Measurements from ENCODE around the gene NANOS3. TPM values are rescaled to one million over a fixed set of nuclear protein-coding genes. Genes with fewer than 3 reads are reported as not detected.

The NANOS3 gene
- total RNA-seq: 1 to 10 TPM in 1 of 2 experiments, under 1 TPM in 1; 0.56 to 1.3 TPM

DNA sequence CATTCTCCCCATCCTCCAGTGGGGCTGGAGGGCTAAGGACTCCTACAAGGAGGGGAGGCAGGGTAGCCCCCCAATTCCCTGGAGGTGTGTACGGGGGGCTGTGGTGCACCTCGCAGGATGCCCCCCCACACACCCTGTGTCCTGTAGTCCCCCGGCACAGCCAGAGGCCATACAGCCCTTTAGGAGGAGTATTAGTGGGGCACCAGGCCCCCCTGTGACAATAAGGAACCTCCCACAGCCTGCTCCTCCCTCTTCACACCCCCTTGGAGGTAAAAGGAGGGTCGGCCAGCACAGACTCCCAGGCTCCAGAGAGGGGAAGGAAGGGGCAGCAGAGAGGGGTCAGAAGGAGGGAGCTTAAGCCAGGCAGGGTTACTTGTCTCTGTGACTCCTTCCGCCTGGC lies at the start of gene NANOS3:
NANOS3 (plus strand) TSS at position 301 of the 400 bp plus-strand sequence. CDS start 115 bp downstream, outside the sequence.
- intact Hi-C loops (cut with micrococcal nuclease): no loop called here
- TF ChIP-seq, protein P1, sequence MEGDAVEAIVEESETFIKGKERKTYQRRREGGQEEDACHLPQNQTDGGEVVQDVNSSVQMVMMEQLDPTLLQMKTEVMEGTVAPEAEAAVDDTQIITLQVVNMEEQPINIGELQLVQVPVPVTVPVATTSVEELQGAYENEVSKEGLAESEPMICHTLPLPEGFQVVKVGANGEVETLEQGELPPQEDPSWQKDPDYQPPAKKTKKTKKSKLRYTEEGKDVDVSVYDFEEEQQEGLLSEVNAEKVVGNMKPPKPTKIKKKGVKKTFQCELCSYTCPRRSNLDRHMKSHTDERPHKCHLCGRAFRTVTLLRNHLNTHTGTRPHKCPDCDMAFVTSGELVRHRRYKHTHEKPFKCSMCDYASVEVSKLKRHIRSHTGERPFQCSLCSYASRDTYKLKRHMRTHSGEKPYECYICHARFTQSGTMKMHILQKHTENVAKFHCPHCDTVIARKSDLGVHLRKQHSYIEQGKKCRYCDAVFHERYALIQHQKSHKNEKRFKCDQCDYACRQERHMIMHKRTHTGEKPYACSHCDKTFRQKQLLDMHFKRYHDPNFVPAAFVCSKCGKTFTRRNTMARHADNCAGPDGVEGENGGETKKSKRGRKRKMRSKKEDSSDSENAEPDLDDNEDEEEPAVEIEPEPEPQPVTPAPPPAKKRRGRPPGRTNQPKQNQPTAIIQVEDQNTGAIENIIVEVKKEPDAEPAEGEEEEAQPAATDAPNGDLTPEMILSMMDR (IDR thresholded peaks at IDR 0.05): no peak
- no peak within 1 kb of the TSS for H3K4me3 Mint-ChIP-seq
- H3K36me3 Mint-ChIP-seq (ENCODE audit: low read depth): no peaks in the 10 kb centered on the region
- no peaks in the 10 kb centered on the region for H3K9me3 Mint-ChIP-seq
- peaks cover 23% of the 10 kb centered on the region for H3K4me1 Mint-ChIP-seq (ENCODE audit: low read depth)
- peaks cover 3% of the 10 kb centered on the region for H3K27me3 Mint-ChIP-seq
- POLR2A ChIA-PET: interaction anchor here (0.9 kb wide), 1 partner anchor 10 kb away, joined by 3 read pairs; no protein-coding TSS in a partner anchor
- CTCF ChIA-PET: interaction anchor here (1.0 to 3.7 kb wide), 2 partner anchors 182 to 260 kb away, joined by 3 to 12 read pairs; partner anchors contain the start of gene ASF1B
- ATAC-seq: no peak
- no peak for DNase-seq
- H3K27ac Mint-ChIP-seq: no peak within 1 kb of the TSS

DNA sequence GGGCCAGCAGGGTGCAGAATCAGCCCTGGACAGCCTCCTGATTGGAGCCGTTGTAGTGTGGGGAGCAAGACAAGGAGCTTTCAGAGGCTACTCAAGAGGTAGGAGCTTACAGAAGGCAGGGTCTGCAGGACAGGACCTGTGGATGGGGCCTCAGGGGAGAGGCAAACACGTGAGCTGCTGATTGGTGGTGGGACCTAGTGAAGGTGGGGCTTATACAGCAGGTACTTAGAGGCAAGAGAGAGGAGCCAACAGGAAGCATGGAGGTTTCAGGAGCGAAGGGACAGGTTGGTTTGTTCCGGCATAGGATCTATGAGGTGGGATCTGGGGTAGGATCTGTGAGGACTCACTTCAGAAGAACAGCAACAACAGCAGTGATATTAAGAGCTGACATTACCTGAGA lies 49.3 kb upstream of the NANOS3 start:
- ChIA-PET POLR2A (interaction anchor here (0.7 to 0.8 kb wide), 3 partner anchors 9 to 33 kb away, joined by 3 read pairs; partner anchors contain the start of gene ZSWIM4), CTCF (interaction anchor here (1.3 kb wide), 1 partner anchor 35 kb away, joined by 3 read pairs; no protein-coding TSS in a partner anchor)
- TF ChIP-seq, protein P1 (IDR thresholded peaks at IDR 0.05): no peak
- Mint-ChIP-seq H3K4me1 (ENCODE audit: low read depth) (peaks cover 6% of the 10 kb centered on the region), H3K4me3 (no peak overlapping the region), H3K27me3 (no peaks in the 10 kb centered on the region), H3K36me3 (ENCODE audit: low read depth) (peaks cover 17% of the 10 kb centered on the region), H3K27ac (no peak overlapping the region), H3K9me3 (no peaks in the 10 kb centered on the region)
- no peak for ATAC-seq
- no peak for DNase-seq
- intact Hi-C loops (cut with micrococcal nuclease): no loop called here

- peaks cover 34% of the 10 kb centered on the region for H3K36me3 Mint-ChIP-seq (ENCODE audit: low read depth)
- TF ChIP-seq, protein P1 (IDR thresholded peaks at IDR 0.05): no peak
- DNase-seq (no peak), ATAC-seq (no peak)
- no peak overlapping the region for H3K4me3 Mint-ChIP-seq
- H3K4me1 Mint-ChIP-seq (ENCODE audit: low read depth): peaks cover 21% of the 10 kb centered on the region
- intact Hi-C loops (cut with micrococcal nuclease): no loop called here
- ChIA-PET POLR2A (interaction anchor here (0.6 kb wide), 1 partner anchor 244 kb away, joined by 3 read pairs; no protein-coding TSS in a partner anchor), CTCF (no interaction called here)
- H3K27ac Mint-ChIP-seq: no peak overlapping the region
- no peaks in the 10 kb centered on the region for H3K9me3 Mint-ChIP-seq
- no peaks in the 10 kb centered on the region for H3K27me3 Mint-ChIP-seq
Observed at GRCh38 chr19:13830114-13830740, 46.7 kb upstream of the NANOS3 start.

DNA sequence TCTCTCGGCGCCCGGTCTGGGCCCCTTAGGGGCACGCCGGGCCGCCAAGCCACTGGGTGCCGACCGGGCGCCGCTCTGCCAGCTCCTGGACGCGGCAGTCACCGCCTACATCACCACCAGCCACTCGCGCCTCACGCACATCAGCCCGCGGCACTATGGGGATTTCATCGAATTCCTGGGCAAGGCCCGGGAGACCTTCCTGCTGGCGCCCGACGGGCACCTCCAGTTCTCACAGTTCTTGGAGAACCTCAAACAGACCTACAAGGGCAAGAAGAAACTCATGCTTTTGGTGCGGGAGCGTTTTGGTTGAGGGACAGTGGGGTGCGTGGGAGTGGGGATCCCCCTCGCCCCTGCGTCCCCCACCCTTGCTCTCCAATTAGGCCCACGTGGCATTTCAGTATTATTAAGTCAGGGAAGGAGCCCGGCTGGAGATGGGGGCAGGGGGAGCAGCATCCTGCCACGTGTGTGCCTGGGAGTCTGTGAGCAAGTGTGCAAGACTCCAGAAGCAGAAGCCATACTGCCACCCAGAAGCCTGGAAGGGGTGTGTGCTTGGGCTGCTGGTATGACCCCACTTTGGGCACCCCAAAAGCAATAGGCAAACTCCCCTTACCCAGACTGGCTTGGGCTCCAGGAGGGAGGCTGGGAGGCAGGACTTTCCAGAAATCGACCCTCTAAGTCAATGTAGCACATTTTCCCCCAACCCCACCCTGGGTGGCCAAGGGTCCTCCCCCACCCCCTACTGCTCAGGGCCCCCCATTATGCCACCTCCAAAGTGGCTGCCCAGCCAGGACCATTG lies 46.0 kb upstream of the NANOS3 start:
- TF ChIP-seq, protein P1 (IDR thresholded peaks at IDR 0.05): no peak
- intact Hi-C loops (cut with micrococcal nuclease): no loop called here
- Mint-ChIP-seq H3K4me3 (no peak overlapping the region), H3K36me3 (ENCODE audit: low read depth) (peaks cover 37% of the 10 kb centered on the region), H3K27me3 (no peaks in the 10 kb centered on the region), H3K9me3 (no peaks in the 10 kb centered on the region), H3K27ac (no peak overlapping the region), H3K4me1 (ENCODE audit: low read depth) (peaks cover 22% of the 10 kb centered on the region)
- CTCF ChIA-PET: no interaction called here
- ATAC-seq (no peak), DNase-seq (no peak)
- POLR2A ChIA-PET: no interaction called here
